ENCODE results near the gene HELT. TPM values are rescaled to one million over a fixed set of nuclear protein-coding genes. Genes with fewer than 3 reads are reported as not detected.

The HELT gene
- total and polyA plus RNA-seq, 2 donors (not counting 1 experiment from before 2014, with no cell fraction given) = not detected

- H3K27me3 ChIP-seq (ENCODE audit: control insufficient read depth, insufficient read depth, low read length) = peaks cover 2% of the 10 kb centered on the region
- no peak overlapping the region for H3K4me2 ChIP-seq (ENCODE audit: extremely low read depth, insufficient read depth, low read length)
- no peaks in the 10 kb centered on the region for H3K4me1 ChIP-seq (ENCODE audit: control insufficient read depth, extremely low read depth, insufficient read depth, low read length)
- no peaks in the 10 kb centered on the region for H3K9me3 ChIP-seq (ENCODE audit: control insufficient read depth, insufficient read depth, low read depth, low read length)
- H3K4me3 ChIP-seq (replicated peaks in 1 of 4; ENCODE audit: control extremely low read depth in 1 of 4, insufficient read depth in 1 of 4, low read depth in 3 of 4, low read length in 4 of 4) = no peak overlapping the region
- H3K79me2 ChIP-seq (ENCODE audit: control insufficient read depth, insufficient read depth, low read length) = no peaks in the 10 kb centered on the region
- H4K20me1 ChIP-seq (ENCODE audit: control insufficient read depth, extremely low read depth, insufficient read depth, low read length) = no peaks in the 10 kb centered on the region
- H3K27ac ChIP-seq (ENCODE audit: insufficient read depth, low read length) = no peak overlapping the region
- TF ChIP-seq CTCF (conservative IDR thresholded peaks at IDR 0.05 in 1 of 2, IDR thresholded peaks at IDR 0.05 in 1 of 2; ENCODE audit: low read depth in 1 of 2, low read length in 2 of 2) = no peak
- TF ChIP-seq EZH2 (IDR thresholded peaks at IDR 0.05; ENCODE audit: low read length, missing control alignments) = no peak
- H2AFZ ChIP-seq (ENCODE audit: low read length) = no peak overlapping the region
- no peak for DNase-seq (ENCODE audit: low read depth in 2 of 2)
- H3K9ac ChIP-seq (ENCODE audit: insufficient read depth, low read length) = no peak overlapping the region
- H3K36me3 ChIP-seq (ENCODE audit: control insufficient read depth, insufficient read depth, low read length) = no peaks in the 10 kb centered on the region
Observed at GRCh38 chr4:185035284-185035683, 17.0 kb downstream of the HELT start.

GRCh38 chr4:185036019-185036418, 17.7 kb downstream of the HELT start:
- no peaks in the 10 kb centered on the region for H4K20me1 ChIP-seq (ENCODE audit: control insufficient read depth, extremely low read depth, insufficient read depth, low read length)
- no peak overlapping the region for H3K27ac ChIP-seq (ENCODE audit: insufficient read depth, low read length)
- H3K9me3 ChIP-seq (ENCODE audit: control insufficient read depth, insufficient read depth, low read depth, low read length) = no peaks in the 10 kb centered on the region
- no peak overlapping the region for H2AFZ ChIP-seq (ENCODE audit: low read length)
- no peaks in the 10 kb centered on the region for H3K36me3 ChIP-seq (ENCODE audit: control insufficient read depth, insufficient read depth, low read length)
- DNase-seq (ENCODE audit: low read depth in 2 of 2) = no peak
- H3K4me2 ChIP-seq (ENCODE audit: extremely low read depth, insufficient read depth, low read length) = no peak overlapping the region
- H3K4me3 ChIP-seq (replicated peaks in 1 of 4; ENCODE audit: control extremely low read depth in 1 of 4, insufficient read depth in 1 of 4, low read depth in 3 of 4, low read length in 4 of 4) = no peak overlapping the region
- H3K79me2 ChIP-seq (ENCODE audit: control insufficient read depth, insufficient read depth, low read length) = no peaks in the 10 kb centered on the region
- H3K4me1 ChIP-seq (ENCODE audit: control insufficient read depth, extremely low read depth, insufficient read depth, low read length) = no peaks in the 10 kb centered on the region
- H3K27me3 ChIP-seq (ENCODE audit: control insufficient read depth, insufficient read depth, low read length) = peaks cover 2% of the 10 kb centered on the region
- H3K9ac ChIP-seq (ENCODE audit: insufficient read depth, low read length) = no peak overlapping the region
- no peak for TF ChIP-seq EZH2 (IDR thresholded peaks at IDR 0.05; ENCODE audit: low read length, missing control alignments)
- no peak for TF ChIP-seq CTCF (conservative IDR thresholded peaks at IDR 0.05 in 1 of 2, IDR thresholded peaks at IDR 0.05 in 1 of 2; ENCODE audit: low read depth in 1 of 2, low read length in 2 of 2)

GRCh38 chr4:185036842-185037241, 18.6 kb downstream of the HELT start:
- no peak for TF ChIP-seq EZH2 (IDR thresholded peaks at IDR 0.05; ENCODE audit: low read length, missing control alignments)
- no peak for TF ChIP-seq CTCF (conservative IDR thresholded peaks at IDR 0.05 in 1 of 2, IDR thresholded peaks at IDR 0.05 in 1 of 2; ENCODE audit: low read depth in 1 of 2, low read length in 2 of 2)

More at GRCh38 chr4:185036842-185037241, 18.6 kb downstream of the HELT start:
- Histone ChIP-seq H3K9ac (ENCODE audit: insufficient read depth, low read length) (no peak overlapping the region), H3K27ac (ENCODE audit: insufficient read depth, low read length) (no peak overlapping the region), H3K27me3 (ENCODE audit: control insufficient read depth, insufficient read depth, low read length) (no peaks in the 10 kb centered on the region), H4K20me1 (ENCODE audit: control insufficient read depth, extremely low read depth, insufficient read depth, low read length) (no peaks in the 10 kb centered on the region), H3K4me2 (ENCODE audit: extremely low read depth, insufficient read depth, low read length) (no peak overlapping the region), H3K4me3 (replicated peaks in 1 of 4; ENCODE audit: control extremely low read depth in 1 of 4, insufficient read depth in 1 of 4, low read depth in 3 of 4, low read length in 4 of 4) (no peak overlapping the region), H3K4me1 (ENCODE audit: control insufficient read depth, extremely low read depth, insufficient read depth, low read length) (no peaks in the 10 kb centered on the region), H3K79me2 (ENCODE audit: control insufficient read depth, insufficient read depth, low read length) (no peaks in the 10 kb centered on the region), H2AFZ (ENCODE audit: low read length) (no peak overlapping the region), H3K36me3 (ENCODE audit: control insufficient read depth, insufficient read depth, low read length) (no peaks in the 10 kb centered on the region), H3K9me3 (ENCODE audit: control insufficient read depth, insufficient read depth, low read depth, low read length) (no peaks in the 10 kb centered on the region)
- DNase-seq (ENCODE audit: low read depth in 2 of 2) = no peak
